Left lung (tissue), 10 donors: ENCODE data around the gene POLA1. TPM values are rescaled to one million over a fixed set of nuclear protein-coding genes. Genes with fewer than 3 reads are reported as not detected.

ENCODE experiments used
- ATAC-seq: fragments of 200-7000 bp; cut with Tn5 transposase; one replicate; pipeline ENCODE4 v1.9.1; 2020; ENCODE audit warnings: moderate library complexity
- DNase-seq, 4 donors: peaks; one replicate each; pipeline ENCODE4 v3.0.0-alpha.2; 2013 to 2020
- H3K27ac ChIP-seq, 2 donors: fragments of 200-600 bp; sonication (generic) in 1 of 2; one replicate each; pipeline versions ENCODE4 v1.5.0 to v1.8.0; 2020 to 2021
- H3K27me3 ChIP-seq, 2 donors: fragments of 200-600 bp; sonication (generic) in 1 of 2; one replicate each; pipeline versions ENCODE4 v1.5.0 to v1.8.0; 2020 to 2021
- H3K36me3 ChIP-seq, 2 donors: fragments of 200-600 bp; sonication (generic) in 1 of 2; one replicate each; pipeline versions ENCODE4 v1.5.0 to v1.8.0; 2020 to 2021
- H3K4me1 ChIP-seq, 2 donors: fragments of 200-600 bp; one replicate each; pipeline ENCODE4 v1.8.0; 2021
- H3K4me3 ChIP-seq, 2 donors: fragments of 200-600 bp; sonication (generic) in 1 of 2; one replicate each; pipeline versions ENCODE4 v1.5.0 to v1.8.0; 2020 to 2021; ENCODE audit warnings: mild to moderate bottlenecking in 1 of 2
- H3K9me3 ChIP-seq, 2 donors: fragments of 200-600 bp; sonication (generic) in 1 of 2; one replicate each; pipeline versions ENCODE4 v1.5.0 to v1.8.0; 2020 to 2021
- intact Hi-C, 2 donors: fragments of 100-400 bp; cut with DNase I; formaldehyde crosslinking; loops; one replicate each; pipeline versions ENCODE4 v1.11.2 to v1.14.2; 2022
- polyA plus RNA-seq, 6 donors: library from polyadenylated mRNA; unstranded; fragments of 120-200 nt; gene quantifications; one replicate each; pipeline ENCODE4 v1.2.1, GENCODE V29; 2013; ENCODE audit not compliant: insufficient read length in 6 of 6
- total RNA-seq, 2 donors: library from RNA; stranded (reverse); fragmentation: NEBNext Ultra II Directional; extraction: Animal tissue kit (Norgen Biotek cat#: 25700); gene quantifications; one replicate each; pipeline ENCODE4 v1.2.1, GENCODE V29; 2021
- TF ChIP-seq, protein P1 (sequence below), 2 donors: fragments of 200-600 bp; sonication (generic) in 1 of 2; IDR thresholded peaks; one replicate each; pipeline versions ENCODE4 v1.5.0 to v1.8.0; 2021; ENCODE audit warnings: antibody characterized with exemption in 2 of 2
- donor health status: DM: no; HTN: yes; CAD: no.
- donor health status: DM: no; HTN: no; CAD: no.

POLA1 gene
- total and polyA plus RNA-seq, 8 donors: 11.0 to 19.6 (median 15.8) TPM

DNA sequence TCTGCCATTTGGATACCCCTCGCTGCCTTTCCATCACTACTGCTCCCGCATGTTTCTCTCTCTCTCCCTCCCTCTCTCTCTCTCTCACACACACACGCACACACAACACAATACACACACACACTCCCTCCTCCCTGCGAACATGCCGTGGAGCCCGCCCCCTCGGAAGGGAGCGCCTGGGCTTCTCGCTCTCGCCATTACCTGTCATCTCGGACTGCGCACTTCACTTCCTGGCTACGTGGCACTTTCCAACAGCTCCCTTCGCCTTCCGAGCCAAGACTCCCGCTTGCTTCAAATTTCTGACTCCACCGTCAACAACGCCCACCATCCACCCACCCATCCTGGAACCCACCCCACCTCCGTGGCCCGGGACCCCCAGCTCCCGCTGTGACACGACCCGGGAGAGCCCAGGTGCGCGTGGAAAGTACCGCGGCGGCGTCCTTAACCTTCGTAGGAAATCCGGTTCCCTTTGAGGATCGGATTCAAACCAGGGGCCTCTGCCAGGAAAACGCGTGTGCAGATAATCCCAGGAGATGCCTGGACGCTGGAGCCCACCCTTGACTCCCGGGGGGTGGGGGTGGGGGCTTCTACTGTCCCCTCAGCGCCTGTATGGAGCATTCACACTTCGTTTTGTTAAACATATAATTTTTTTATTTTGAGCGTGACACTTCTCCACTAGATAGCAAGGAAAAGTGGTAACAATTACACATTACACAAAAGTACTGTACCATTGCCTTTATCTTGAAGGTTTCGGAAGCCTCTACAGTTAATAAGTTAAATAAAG is 309.5 kb downstream of the POLA1 start:
- peaks cover 69% of the 10 kb centered on the region in 2 donors for H3K27me3 ChIP-seq

DNA sequence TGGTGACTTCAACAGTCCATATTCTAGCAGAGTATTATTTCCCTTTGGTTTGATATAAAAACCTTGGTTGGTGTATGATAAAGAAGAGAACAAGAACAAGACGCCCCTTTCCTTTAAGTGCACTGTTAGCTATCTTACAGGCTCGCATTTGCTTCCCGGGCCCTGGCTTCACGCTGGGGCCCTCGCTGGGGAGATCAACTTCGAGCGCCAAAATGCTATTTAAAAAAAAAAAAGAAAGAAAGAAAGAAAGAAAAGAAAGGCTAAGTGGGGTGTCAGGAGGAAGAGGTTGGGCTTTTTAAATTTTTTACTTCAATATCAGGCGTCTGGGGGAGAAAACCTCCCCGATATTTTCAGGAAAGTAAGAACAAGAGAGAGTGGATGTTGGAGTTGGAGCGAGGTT is 310.3 kb downstream of the POLA1 start:
- DNase-seq (no peak), ATAC-seq (no peak)
- no peaks in the 10 kb centered on the region for H3K36me3 ChIP-seq
- TF ChIP-seq, protein P1, sequence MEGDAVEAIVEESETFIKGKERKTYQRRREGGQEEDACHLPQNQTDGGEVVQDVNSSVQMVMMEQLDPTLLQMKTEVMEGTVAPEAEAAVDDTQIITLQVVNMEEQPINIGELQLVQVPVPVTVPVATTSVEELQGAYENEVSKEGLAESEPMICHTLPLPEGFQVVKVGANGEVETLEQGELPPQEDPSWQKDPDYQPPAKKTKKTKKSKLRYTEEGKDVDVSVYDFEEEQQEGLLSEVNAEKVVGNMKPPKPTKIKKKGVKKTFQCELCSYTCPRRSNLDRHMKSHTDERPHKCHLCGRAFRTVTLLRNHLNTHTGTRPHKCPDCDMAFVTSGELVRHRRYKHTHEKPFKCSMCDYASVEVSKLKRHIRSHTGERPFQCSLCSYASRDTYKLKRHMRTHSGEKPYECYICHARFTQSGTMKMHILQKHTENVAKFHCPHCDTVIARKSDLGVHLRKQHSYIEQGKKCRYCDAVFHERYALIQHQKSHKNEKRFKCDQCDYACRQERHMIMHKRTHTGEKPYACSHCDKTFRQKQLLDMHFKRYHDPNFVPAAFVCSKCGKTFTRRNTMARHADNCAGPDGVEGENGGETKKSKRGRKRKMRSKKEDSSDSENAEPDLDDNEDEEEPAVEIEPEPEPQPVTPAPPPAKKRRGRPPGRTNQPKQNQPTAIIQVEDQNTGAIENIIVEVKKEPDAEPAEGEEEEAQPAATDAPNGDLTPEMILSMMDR (IDR thresholded peaks at IDR 0.05): no peak
- H3K9me3 ChIP-seq: no peaks in the 10 kb centered on the region
- peaks cover 5 to 15% of the 10 kb centered on the region in 2 donors for H3K4me1 ChIP-seq
- H3K4me3 ChIP-seq: no peak overlapping the region
- peaks cover 76 to 77% of the 10 kb centered on the region in 2 donors for H3K27me3 ChIP-seq
- intact Hi-C loops: no loop called here
- H3K27ac ChIP-seq: no peak overlapping the region

More for the DNA sequence above, 309.5 kb downstream of the POLA1 start:
- Histone ChIP-seq H3K4me3 (no peak overlapping the region), H3K36me3 (no peaks in the 10 kb centered on the region), H3K4me1 (peaks cover 5 to 15% of the 10 kb centered on the region in 2 donors), H3K27ac (no peak overlapping the region), H3K9me3 (no peaks in the 10 kb centered on the region)
- peak; percentile 27 for ATAC-seq
- intact Hi-C loops: no loop called here
- TF ChIP-seq, protein P1 (IDR thresholded peaks at IDR 0.05): no peak
- DNase-seq: no peak

DNA sequence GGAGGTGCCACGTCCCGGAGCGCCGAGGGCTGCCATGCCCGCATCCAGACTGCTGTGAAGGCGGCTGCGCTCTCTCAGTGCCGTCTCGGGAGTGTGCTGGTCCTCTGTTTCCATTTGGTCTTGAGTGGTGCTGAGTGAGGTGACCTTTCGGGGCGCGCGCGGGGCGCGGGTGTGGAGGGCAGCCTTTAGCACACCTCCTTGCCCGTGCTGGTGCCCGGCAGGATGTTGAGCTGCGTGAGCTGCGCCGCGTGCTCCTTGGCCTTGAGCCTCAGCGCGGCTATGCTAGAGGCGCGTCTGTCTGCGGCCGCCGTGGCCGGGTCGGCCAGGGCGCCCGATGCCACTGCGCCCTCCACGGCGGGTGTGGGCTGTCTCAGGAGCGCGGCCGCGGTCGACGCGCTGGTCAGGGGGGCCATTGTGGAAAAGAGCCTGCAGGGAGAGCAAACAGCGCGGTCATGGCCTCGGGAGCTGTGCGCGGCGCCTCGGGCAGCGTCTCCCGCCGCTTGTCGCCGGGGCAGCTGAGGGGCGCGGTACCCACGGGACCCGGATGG is 310.8 kb downstream of the POLA1 start:
- H3K27ac ChIP-seq: no peak overlapping the region
- H3K36me3 ChIP-seq: no peaks in the 10 kb centered on the region
- intact Hi-C loops: no loop called here
- peaks cover 5 to 15% of the 10 kb centered on the region in 2 donors for H3K4me1 ChIP-seq
- no peak overlapping the region for H3K4me3 ChIP-seq
- H3K27me3 ChIP-seq: peaks cover 82% of the 10 kb centered on the region in 2 donors
- TF ChIP-seq, protein P1 (IDR thresholded peaks at IDR 0.05): no peak
- no peaks in the 10 kb centered on the region for H3K9me3 ChIP-seq
- DNase-seq (no peak), ATAC-seq (peak; percentile 19)

DNA sequence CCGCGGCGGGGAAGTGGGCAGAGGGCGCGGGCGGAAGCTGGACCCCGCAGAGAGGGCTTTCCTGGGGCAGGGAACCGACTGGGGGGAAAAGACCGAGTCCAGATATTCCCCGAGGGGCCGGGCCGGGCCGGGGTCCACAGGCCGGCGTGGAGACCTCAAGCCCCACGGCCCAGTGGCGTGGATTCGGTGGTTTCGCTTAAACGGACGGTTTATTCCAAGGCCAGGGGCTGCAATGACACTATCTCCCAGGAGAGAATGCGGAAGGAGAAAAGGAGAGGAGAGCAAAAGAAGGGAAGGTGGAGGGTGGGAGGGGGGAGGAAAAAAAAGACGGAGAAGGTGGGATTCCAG is 311.3 kb downstream of the POLA1 start:
- ATAC-seq (no peak), DNase-seq (no peak)
- TF ChIP-seq, protein P1 (IDR thresholded peaks at IDR 0.05): no peak
- Histone ChIP-seq H3K9me3 (no peaks in the 10 kb centered on the region), H3K27me3 (peaks cover 85 to 87% of the 10 kb centered on the region in 2 donors), H3K4me1 (peaks cover 5 to 15% of the 10 kb centered on the region in 2 donors), H3K27ac (no peak overlapping the region), H3K4me3 (no peak overlapping the region), H3K36me3 (no peaks in the 10 kb centered on the region)
- intact Hi-C loops: no loop called here

DNA sequence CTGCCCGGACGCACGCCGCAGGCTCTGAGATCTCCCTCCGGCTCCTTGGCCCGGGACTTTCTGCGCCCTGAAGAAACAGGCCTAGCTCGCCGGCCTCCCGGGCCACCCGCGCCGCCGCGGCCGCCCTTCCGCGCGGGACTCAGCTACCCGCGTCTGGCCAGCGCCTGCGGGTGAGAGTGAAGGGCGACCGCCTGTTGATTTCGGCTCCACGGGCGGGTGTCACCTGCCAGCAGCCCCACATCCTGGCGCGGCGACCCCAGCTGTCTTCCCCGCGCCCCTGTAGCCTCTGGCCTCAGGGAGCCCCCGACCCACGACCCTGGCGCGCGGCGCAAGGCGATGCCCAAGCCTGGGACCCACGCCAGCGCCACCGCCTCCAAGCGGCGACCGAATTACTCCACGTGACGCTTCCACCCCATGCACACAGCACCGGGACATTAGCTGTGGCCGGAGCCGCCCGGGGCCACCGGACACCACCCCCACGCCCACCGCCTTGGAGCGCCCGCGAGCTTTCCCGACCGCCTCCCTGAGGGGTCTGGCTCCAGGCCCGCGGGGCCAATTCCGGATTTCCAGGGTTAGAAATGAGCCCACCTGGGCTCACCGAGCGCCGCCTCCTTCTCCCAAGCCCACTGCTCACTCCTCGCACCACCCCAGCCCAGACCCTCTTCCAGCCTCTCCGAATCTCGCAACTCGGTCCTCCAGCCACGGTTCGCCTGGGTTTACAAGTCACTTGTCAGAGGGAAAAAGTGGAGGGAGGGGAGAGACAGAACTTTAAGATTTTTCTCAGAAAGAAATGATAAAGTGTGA is 311.9 kb downstream of the POLA1 start:
- TF ChIP-seq, protein P1 (IDR thresholded peaks at IDR 0.05): no peak
- DNase-seq: no peak
- no peak overlapping the region for H3K27ac ChIP-seq

More for the DNA sequence above, 311.9 kb downstream of the POLA1 start:
- H3K36me3 ChIP-seq: no peaks in the 10 kb centered on the region
- no peak for ATAC-seq
- no peaks in the 10 kb centered on the region for H3K9me3 ChIP-seq
- intact Hi-C loops: no loop called here
- H3K27me3 ChIP-seq: peaks cover 86 to 93% of the 10 kb centered on the region in 2 donors
- peaks cover 5 to 15% of the 10 kb centered on the region in 2 donors for H3K4me1 ChIP-seq
- no peak overlapping the region for H3K4me3 ChIP-seq
